Astrocyte of the cerebellum (primary cell): ENCODE data around the gene CEBPG.

Experiments
- DNase-seq: peaks from one replicate; pipeline ENCODE4 v3.0.0-alpha.2; 2011; ENCODE audit warnings: low read depth
- H3K4me3 ChIP-seq: 2 replicates; pipeline ENCODE4 v1.5.1; 2011; ENCODE audit warnings: mild to moderate bottlenecking, low read depth, low read length, moderate library complexity
- in situ Hi-C: cut with HindIII; loops from 2 replicates; pipeline ENCODE4 v1.10.0; 2017; ENCODE audit warnings: low sequenced_read_pairs
- TF ChIP-seq, protein P1 (sequence below): IDR thresholded peaks from 2 replicates; pipeline ENCODE4 v1.5.1; 2012; ENCODE audit warnings: low read length, low read depth, moderate library complexity, mild to moderate bottlenecking; ENCODE audit errors: missing control alignments

Gene CEBPG

DNA sequence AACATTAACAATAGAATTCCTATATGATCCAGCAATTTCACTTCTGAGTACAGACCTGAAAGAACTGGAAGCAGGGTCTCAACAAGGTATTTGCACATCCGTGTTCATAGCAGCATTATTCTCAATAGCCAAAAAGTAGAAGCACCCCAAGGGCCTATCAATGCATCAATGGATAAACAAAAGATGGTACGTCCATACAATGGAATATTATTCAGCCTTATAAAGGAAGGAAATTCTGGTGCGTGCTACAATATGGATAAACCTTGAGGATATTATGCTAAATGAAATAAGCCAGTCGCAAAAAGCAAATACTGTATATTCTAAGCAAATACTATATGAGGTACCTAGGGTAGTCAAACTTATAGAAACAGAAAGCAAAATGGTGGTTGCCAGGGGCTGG, 40.4 kb upstream of the CEBPG start:
- DNase-seq, result no peak
- no peak overlapping the region for H3K4me3 ChIP-seq
- in situ Hi-C loops, result no loop called here
- TF ChIP-seq, protein P1, sequence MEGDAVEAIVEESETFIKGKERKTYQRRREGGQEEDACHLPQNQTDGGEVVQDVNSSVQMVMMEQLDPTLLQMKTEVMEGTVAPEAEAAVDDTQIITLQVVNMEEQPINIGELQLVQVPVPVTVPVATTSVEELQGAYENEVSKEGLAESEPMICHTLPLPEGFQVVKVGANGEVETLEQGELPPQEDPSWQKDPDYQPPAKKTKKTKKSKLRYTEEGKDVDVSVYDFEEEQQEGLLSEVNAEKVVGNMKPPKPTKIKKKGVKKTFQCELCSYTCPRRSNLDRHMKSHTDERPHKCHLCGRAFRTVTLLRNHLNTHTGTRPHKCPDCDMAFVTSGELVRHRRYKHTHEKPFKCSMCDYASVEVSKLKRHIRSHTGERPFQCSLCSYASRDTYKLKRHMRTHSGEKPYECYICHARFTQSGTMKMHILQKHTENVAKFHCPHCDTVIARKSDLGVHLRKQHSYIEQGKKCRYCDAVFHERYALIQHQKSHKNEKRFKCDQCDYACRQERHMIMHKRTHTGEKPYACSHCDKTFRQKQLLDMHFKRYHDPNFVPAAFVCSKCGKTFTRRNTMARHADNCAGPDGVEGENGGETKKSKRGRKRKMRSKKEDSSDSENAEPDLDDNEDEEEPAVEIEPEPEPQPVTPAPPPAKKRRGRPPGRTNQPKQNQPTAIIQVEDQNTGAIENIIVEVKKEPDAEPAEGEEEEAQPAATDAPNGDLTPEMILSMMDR, result no peak

DNA sequence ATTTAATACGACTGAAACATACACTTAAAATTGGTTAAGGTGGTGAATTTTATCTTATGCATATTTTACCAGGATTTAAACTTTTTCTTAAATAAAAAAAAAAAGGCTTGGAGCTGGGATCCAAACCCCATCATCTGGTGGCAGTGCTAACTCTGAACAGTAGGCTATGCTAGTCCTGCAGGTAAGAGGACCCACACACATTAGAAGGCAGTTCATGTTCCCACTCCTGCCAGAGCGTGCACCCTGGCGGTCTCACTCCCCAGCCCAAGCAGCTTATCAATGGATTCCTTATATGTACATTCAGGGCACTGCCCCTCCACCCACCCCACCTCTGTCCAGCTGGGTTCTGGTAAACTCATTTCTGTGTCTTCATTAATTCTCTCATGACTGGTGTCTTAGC, 39.9 kb upstream of the CEBPG start:
- in situ Hi-C loops, result no loop called here
- H3K4me3 ChIP-seq, result no peak overlapping the region
- TF ChIP-seq, protein P1, result no peak
- no peak for DNase-seq

DNA sequence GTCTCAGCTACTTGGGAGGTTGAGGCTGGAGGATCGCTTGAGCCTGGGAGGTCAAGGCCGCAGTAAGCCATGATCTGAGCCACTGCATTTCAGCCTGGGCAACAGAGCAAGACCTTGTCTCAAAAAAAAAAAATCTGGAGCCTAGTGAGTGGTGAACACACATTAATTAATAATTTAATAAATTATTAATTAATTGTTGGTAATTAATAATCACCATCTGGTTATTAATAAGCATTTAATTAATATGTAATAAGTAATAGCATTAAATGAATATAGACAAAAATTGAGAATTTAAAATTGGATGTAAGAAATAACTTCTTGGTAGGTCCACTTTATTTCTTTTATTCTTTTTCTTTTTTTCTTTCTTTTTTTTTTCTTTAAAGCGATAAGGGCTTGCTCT, 39.2 kb upstream of the CEBPG start:
- in situ Hi-C loops, result no loop called here
- TF ChIP-seq, protein P1, result no peak
- H3K4me3 ChIP-seq, result no peak overlapping the region
- DNase-seq, result no peak

DNA sequence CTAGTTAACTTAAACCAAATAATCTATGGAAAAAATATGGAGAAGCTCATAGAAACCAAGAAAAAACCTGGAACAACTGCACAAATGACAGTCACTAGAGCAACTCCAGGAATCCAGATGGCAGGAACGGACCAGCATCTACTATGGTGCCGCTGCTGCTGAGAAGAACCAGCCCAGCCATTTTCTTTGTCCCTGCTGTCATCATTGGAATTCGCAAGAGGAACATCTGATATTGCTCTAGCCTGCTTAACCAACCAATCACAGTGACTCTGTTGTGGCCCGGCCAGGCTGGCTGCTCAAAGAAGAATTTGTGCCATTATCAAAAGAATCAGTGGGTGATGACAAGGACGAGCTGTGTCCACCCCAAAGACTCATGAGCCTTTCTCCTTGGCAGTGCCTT, 38.1 kb upstream of the CEBPG start:
- in situ Hi-C loops, result no loop called here
- TF ChIP-seq, protein P1, result no peak
- DNase-seq, result no peak
- no peak overlapping the region for H3K4me3 ChIP-seq

DNA sequence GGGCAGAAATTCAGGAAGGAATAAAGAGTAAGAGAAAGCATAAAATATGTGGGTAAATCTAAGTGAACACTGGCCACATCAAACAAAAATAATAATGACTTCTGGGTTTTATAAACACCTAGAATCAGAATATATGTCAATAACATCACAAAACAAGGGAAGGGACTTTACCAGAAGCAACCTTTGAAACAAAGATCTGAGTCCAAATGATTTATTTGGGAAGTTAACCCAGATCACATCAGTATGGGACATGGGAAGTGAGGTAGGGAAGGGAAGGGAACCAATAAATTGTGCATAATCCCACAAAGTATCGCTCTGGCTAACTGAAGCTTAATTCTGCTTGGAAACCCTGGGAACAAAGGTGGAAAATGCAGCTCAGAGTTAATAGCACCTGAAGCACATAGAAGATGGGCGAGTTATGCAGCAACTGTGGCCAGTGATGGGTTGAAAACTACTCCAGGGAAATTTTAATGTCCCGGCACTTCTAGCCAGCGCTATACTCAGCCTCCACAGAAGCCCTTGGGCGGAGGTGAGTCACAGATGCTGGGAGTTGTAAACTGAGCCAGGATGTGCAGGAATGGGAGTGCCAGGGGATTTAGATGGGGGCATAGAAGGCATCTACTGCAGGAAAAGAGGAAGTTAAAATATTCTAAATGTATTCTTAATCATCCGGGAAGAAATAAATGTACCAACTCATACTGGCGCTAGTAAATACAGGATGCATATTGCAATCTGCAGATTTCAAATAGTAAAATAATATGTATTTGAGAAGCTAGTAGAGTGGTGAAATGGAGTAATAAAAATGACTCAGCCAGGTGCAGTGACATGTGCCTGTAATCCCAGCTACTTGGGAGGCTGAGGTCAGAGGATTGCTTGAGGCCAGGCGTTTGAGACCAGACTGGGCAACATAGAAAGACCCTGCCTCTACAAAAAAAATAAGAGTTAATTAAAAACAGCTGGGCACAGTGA, 34.2 kb upstream of the CEBPG start:
- TF ChIP-seq, protein P1, result no peak
- H3K4me3 ChIP-seq, result no peak overlapping the region
- no peak for DNase-seq
- in situ Hi-C loops, result no loop called here

DNA sequence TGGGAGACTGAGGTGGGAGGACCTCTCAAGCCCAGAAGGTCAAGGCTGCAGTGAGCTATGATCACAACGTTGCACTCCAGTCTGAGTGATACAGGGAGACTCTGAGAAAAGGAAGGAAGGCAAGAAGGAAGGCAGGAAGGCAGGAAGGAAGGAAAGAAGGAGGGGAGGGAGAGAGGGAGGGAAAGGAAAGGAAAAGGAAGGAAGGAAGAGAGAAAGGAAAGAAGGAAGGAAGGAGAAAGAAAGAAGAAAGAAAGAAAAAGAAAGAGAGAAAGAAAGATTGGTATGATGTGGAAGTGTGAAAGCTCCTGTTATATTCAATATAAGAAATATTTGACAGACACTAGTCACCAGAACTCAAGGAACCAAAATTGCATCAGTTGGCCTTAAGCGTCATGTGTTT, 32.5 kb upstream of the CEBPG start:
- in situ Hi-C loops, result no loop called here
- DNase-seq, result no peak
- no peak overlapping the region for H3K4me3 ChIP-seq
- TF ChIP-seq, protein P1, result no peak
